Adrenal gland (tissue), 12 donors: Measurements from ENCODE around the gene AURKB. TPM values are rescaled to one million over a fixed set of nuclear protein-coding genes. Genes with fewer than 3 reads are reported as not detected.

Source experiments
- DNase-seq, 7 donors: peaks; one replicate each; pipeline ENCODE4 v3.0.0-alpha.2; 2019 to 2020
- H3K27ac ChIP-seq, 5 donors: fragments of 200-600 bp; sonication (generic) in 4 of 5; 1 replicate in 3 of 5; 2 replicates in 2 of 5; pipeline versions ENCODE4 v1.5.1 to v1.8.0; 2016 to 2020; ENCODE audit warnings: mild to moderate bottlenecking in 1 of 5
- H3K27me3 ChIP-seq: fragments of 200-600 bp; 2 replicates; pipeline ENCODE4 v1.8.0; 2021
- H3K36me3 ChIP-seq, 2 donors: fragments of 200-600 bp; replicated peaks in 1 of 2; 1 replicate in 1 of 2; 2 replicates in 1 of 2; pipeline versions ENCODE4 v1.5.1 to v1.8.0; 2018 to 2022
- H3K4me1 ChIP-seq, 2 donors: fragments of 200-600 bp; replicated peaks in 1 of 2; 1 replicate in 1 of 2; 2 replicates in 1 of 2; pipeline versions ENCODE4 v1.5.1 to v1.8.0; 2018 to 2021
- H3K4me3 ChIP-seq, 4 donors: fragments of 200-600 bp; sonication (generic) in 3 of 4; one replicate each; pipeline ENCODE4 v1.5.1; 2016 to 2018
- H3K9me3 ChIP-seq, 3 donors: fragments of 200-600 bp; sonication (generic) in 1 of 3; replicated peaks in 1 of 3; 1 replicate in 2 of 3; 2 replicates in 1 of 3; pipeline versions ENCODE4 v1.5.1 to v1.8.0; 2016 to 2021
- CTCF ChIP-seq, 6 experiments: fragments of 450-650 bp in 4 of 6; fragments of 200-600 bp in 2 of 6; sonication (generic) in 1 of 6; IDR thresholded peaks; 1 replicate in 5 of 6; 2 replicates in 1 of 6; pipeline versions ENCODE4 v1.5.1 to v1.8.0; 2016 to 2021; ENCODE audit warnings: antibody characterized with exemption in 6 of 6, mild to moderate bottlenecking in 2 of 6, moderate library complexity in 1 of 6
- POLR2A ChIP-seq, 2 donors: fragments of 450-650 bp; IDR thresholded peaks; one replicate each; pipeline ENCODE4 v1.6.1; 2017; ENCODE audit warnings: antibody characterized with exemption in 2 of 2, mild to moderate bottlenecking in 2 of 2, moderate library complexity in 1 of 2
- WGBS, 4 donors: extraction: QIAGEN DNeasy Blood & Tissue Kit in 2 of 4; methylation state at CpG; one replicate each; pipeline versions ENCODE4 v1.1.5 to v1.1.7; 2013 to 2017; 5-methylcytosine and 5-hydroxymethylcytosine counted together
- intact Hi-C, 2 donors: fragments of 100-400 bp; cut with DNase I; formaldehyde crosslinking; loops; one replicate each; pipeline versions ENCODE4 v1.14.1 to v1.15.0; 2022 to 2023
- polyA plus RNA-seq, 3 donors: library from polyadenylated mRNA; stranded (reverse); fragments of 200-250 nt in 2 of 3; fragments of 350-450 nt in 1 of 3; fragmentation: Illumina TruSeq in 1 of 3; extraction: RNeasy Lipid Tissue Mini Kit (QIAGEN cat#74804) in 1 of 3; gene quantifications; one replicate each; pipeline ENCODE4 v1.2.3, GENCODE V29; 2013 to 2014
- total RNA-seq, 9 donors: library from RNA; depleted of rRNA in 4 of 9; stranded (reverse); fragments of >200 nt in 4 of 9; fragments of 120-200 nt in 1 of 9; fragmentation: NEBNext Ultra II Directional in 1 of 9; extraction: Animal tissue kit (Norgen Biotek cat#: 25700) in 1 of 9; gene quantifications; one replicate each; pipeline versions ENCODE4 v1.1.0 to v1.2.4, GENCODE V29; 2013 to 2023
- donor health status: healthy with polysubstance abuse.
- donor health status: Bipolar disorder and iron deficiency.
- donor health status: DM: yes; HTN: yes; CAD: no.
- donor health status: DM: no; HTN: no; CAD: no.
- donor health status: DM: no; HTN: no; CAD: no.
- donor health status: DM: yes; HTN: yes; CAD: no.

Gene AURKB
- total and polyA plus RNA-seq, 12 donors: 1.6 to 14.3 (median 2.2) TPM

GRCh38 chr17:8163978-8164814 is 46.2 kb downstream of the AURKB start:
- Histone ChIP-seq H3K4me3 (no peak overlapping the region), H3K36me3 (peaks cover 0 to 20% of the 10 kb centered on the region in 2 donors), H3K4me1 (peaks cover 31 to 39% of the 10 kb centered on the region in 2 donors), H3K9me3 (no peaks in the 10 kb centered on the region), H3K27me3 (no peaks in the 10 kb centered on the region), H3K27ac (peak overlapping the region; percentile 94 to 100 (median 99))
- DNase-seq: peak; percentile 77 to 91 (median 86)
- WGBS, 4 donors: 8 to 14% (median 11%) methylated on average over 10 to 13 of the region's 13 CpGs
- TF ChIP-seq POLR2A (IDR thresholded peaks at IDR 0.05): peak in 1 of 2 donors; percentile 32
- no peak for TF ChIP-seq CTCF (IDR thresholded peaks at IDR 0.05)
- intact Hi-C loops: no loop called here

- no peak for TF ChIP-seq CTCF (IDR thresholded peaks at IDR 0.05)
- no peak for TF ChIP-seq POLR2A (IDR thresholded peaks at IDR 0.05)
- Histone ChIP-seq H3K9me3 (no peaks in the 10 kb centered on the region), H3K4me1 (peaks cover 31 to 48% of the 10 kb centered on the region in 2 donors), H3K27ac (peak overlapping the region; percentile 94 to 100 (median 99)), H3K36me3 (peaks cover 0 to 20% of the 10 kb centered on the region in 2 donors), H3K4me3 (peak overlapping the region in 2 of 4 donors; percentile 98 to 100), H3K27me3 (no peaks in the 10 kb centered on the region)
- peak in 6 of 7 donors; percentile 45 to 67 (median 60) for DNase-seq
- intact Hi-C loops: no loop called here
- 11 to 35% (median 12%) methylated on average over 12 to 54 of the region's 55 CpGs for WGBS, 4 donors
Measured at GRCh38 chr17:8162997-8163977, 47.1 kb downstream of the AURKB start.

GRCh38 chr17:8162233-8162996 is 48.0 kb downstream of the AURKB start, which contains the start of gene VAMP2:
Gene VAMP2, minus strand, starts transcription at chr17:8162948. Its CDS starts 69 bp downstream, at chr17:8162879.
- DNase-seq: peak; percentile 75 to 87 (median 82)
- intact Hi-C loops: no loop called here
- WGBS, 4 donors: 0% methylated on average over 2 to 75 of the region's 75 CpGs
- no peaks in the 10 kb centered on the region for H3K27me3 ChIP-seq
- H3K36me3 ChIP-seq: peaks cover 0 to 20% of the 10 kb centered on the region in 2 donors
- peaks cover 31 to 48% of the 10 kb centered on the region in 2 donors for H3K4me1 ChIP-seq
- H3K4me3 ChIP-seq: peak within 1 kb of the TSS; percentile 88 to 100 (median 98)
- TF ChIP-seq POLR2A (IDR thresholded peaks at IDR 0.05) (peak; percentile 76 to 79), CTCF (IDR thresholded peaks at IDR 0.05) (peak in 4 of 6 experiments; percentile 14 to 23 (median 21))
- peak within 1 kb of the TSS; percentile 97 to 100 (median 99) for H3K27ac ChIP-seq
- no peaks in the 10 kb centered on the region for H3K9me3 ChIP-seq
